Endothelial cell of umbilical vein (primary cell): ENCODE results near the gene TP53RK. TPM values are rescaled to one million over a fixed set of nuclear protein-coding genes. Genes with fewer than 3 reads are reported as not detected.

Source experiments
- BruUV-seq: library from RNA; stranded (reverse); fragments of 400-500 nt; replicated peaks from 2 replicates; lab custom pipeline; 2021; lab: Mats Ljungman, UMichigan
- CTCF ChIA-PET: fragments of 300-600, 350-600 bp; sonication (Branson Sonifier 250); formaldehyde crosslinking; loops from one replicate; lab custom pipeline; 2021; ENCODE audit warnings: antibody characterized with exemption, inconsistent platforms; lab: Charles Lee
- POLR2A ChIA-PET: fragments of 300-600, 350-600 bp; sonication (Branson Sonifier 250); formaldehyde crosslinking; loops from one replicate; lab custom pipeline; 2021; ENCODE audit warnings: antibody characterized with exemption, inconsistent platforms; lab: Charles Lee
- DNase-seq: peaks from one replicate; pipeline ENCODE4 v3.0.0-alpha.2; 2011; ENCODE audit warnings: low read depth, low spot score
- FAIRE-seq: peaks from 2 replicates; lab custom pipeline; 2011; peaks lifted over from hg19 to GRCh38; lab: Jason Lieb, UNC
- H2AFZ ChIP-seq: 2 replicates; pipeline ENCODE4 v1.6.0; 2012; ENCODE audit warnings: low read depth, low read length, control low read depth, inconsistent platforms
- H3K27ac ChIP-seq: 2 replicates; pipeline ENCODE4 v1.5.1; 2011; ENCODE audit warnings: low read depth, mild to moderate bottlenecking, control low read depth, low read length, moderate library complexity; ENCODE audit not compliant: insufficient read depth
- H3K27me3 ChIP-seq, 2 experiments: 2 replicates each; pipeline versions ENCODE4 v1.6.0 to v1.6.1; 2011; ENCODE audit warnings: low read length in 2 of 2, mixed read lengths in 1 of 2; ENCODE audit not compliant: control insufficient read depth in 2 of 2, insufficient read depth in 2 of 2
- H3K36me3 ChIP-seq, 2 experiments: 2 replicates in 1 of 2; 3 replicates in 1 of 2; pipeline ENCODE4 v1.5.1; 2011; ENCODE audit warnings: low read length in 2 of 2, mild to moderate bottlenecking in 1 of 2, moderate library complexity in 1 of 2; ENCODE audit not compliant: control insufficient read depth in 2 of 2, insufficient read depth in 2 of 2; ENCODE audit errors: extremely low read depth in 1 of 2
- H3K4me1 ChIP-seq: 3 replicates; pipeline ENCODE4 v1.5.1; 2011; ENCODE audit warnings: mild to moderate bottlenecking, low read length; ENCODE audit not compliant: control insufficient read depth, insufficient read depth; ENCODE audit errors: extremely low read depth
- H3K4me2 ChIP-seq: 2 replicates; pipeline ENCODE4 v1.6.1; 2011; ENCODE audit warnings: low read length, control low read depth, mixed read lengths; ENCODE audit not compliant: insufficient read depth
- H3K4me3 ChIP-seq, 3 experiments: fragments of 200-600 bp in 1 of 3; sonication (generic), shearing (Covaris generic) in 1 of 3; replicated peaks in 1 of 3; 2 replicates each; pipeline ENCODE4 v1.5.1; 2011 to 2016; ENCODE audit warnings: control low read depth in 3 of 3, low read length in 3 of 3, mild to moderate bottlenecking in 2 of 3, inconsistent platforms in 1 of 3, low read depth in 1 of 3, moderate library complexity in 1 of 3; ENCODE audit not compliant: insufficient read depth in 1 of 3
- H3K79me2 ChIP-seq: 2 replicates; pipeline ENCODE4 v1.6.0; 2012; ENCODE audit warnings: low read length, inconsistent platforms; ENCODE audit not compliant: control insufficient read depth, insufficient read depth
- H3K9ac ChIP-seq: replicated peaks from 2 replicates; pipeline ENCODE3; 2011; ENCODE audit warnings: low read length, control low read depth; ENCODE audit not compliant: insufficient read depth; ENCODE audit errors: extremely low read depth
- H3K9me1 ChIP-seq: replicated peaks from 3 replicates; pipeline ENCODE4 v1.6.0; 2011; ENCODE audit warnings: mild to moderate bottlenecking, low read length; ENCODE audit not compliant: control insufficient read depth, insufficient read depth; ENCODE audit errors: extremely low read depth
- H3K9me3 ChIP-seq: replicated peaks from 2 replicates; pipeline ENCODE4 v1.5.1; 2012; ENCODE audit warnings: low read length, inconsistent platforms; ENCODE audit not compliant: control insufficient read depth, insufficient read depth
- H4K20me1 ChIP-seq: replicated peaks from 2 replicates; pipeline ENCODE3; 2011; ENCODE audit warnings: mild to moderate bottlenecking, low read length; ENCODE audit not compliant: control insufficient read depth, insufficient read depth; ENCODE audit errors: extremely low read depth
- CTCF ChIP-seq, 2 donors: IDR thresholded peaks; 1 replicate in 1 of 2; 2 replicates in 1 of 2; pipeline ENCODE4 v1.5.1; 2011; ENCODE audit warnings: low read length in 2 of 2, mild to moderate bottlenecking in 2 of 2, moderate library complexity in 2 of 2, control low read depth in 1 of 2, inconsistent platforms in 1 of 2, low read depth in 1 of 2; ENCODE audit not compliant: insufficient read depth in 1 of 2; ENCODE audit errors: extremely low read depth in 1 of 2
- EZH2 ChIP-seq: IDR thresholded peaks from 2 replicates; pipeline ENCODE4 v1.6.1; 2012; ENCODE audit warnings: borderline replicate concordance, low read depth, mild to moderate bottlenecking, moderate library complexity, low read length, inconsistent platforms; ENCODE audit not compliant: severe bottlenecking
- FOS ChIP-seq: IDR thresholded peaks from 2 replicates; pipeline ENCODE4 v1.6.1; 2011; ENCODE audit warnings: mild to moderate bottlenecking, low read length, moderate library complexity, borderline replicate concordance; ENCODE audit not compliant: insufficient read depth
- GATA2 ChIP-seq: IDR thresholded peaks from 2 replicates; pipeline ENCODE4 v1.7.0; 2011; ENCODE audit warnings: low read depth, mild to moderate bottlenecking, moderate library complexity, mixed read lengths, low read length; ENCODE audit not compliant: insufficient read length, insufficient read depth
- JUN ChIP-seq: IDR thresholded peaks from 2 replicates; pipeline ENCODE4 v1.6.1; 2011; ENCODE audit warnings: borderline replicate concordance, low read depth; ENCODE audit not compliant: insufficient read length, insufficient read depth
- MAX ChIP-seq: IDR thresholded peaks from 2 replicates; pipeline ENCODE4 v1.6.1; 2011; ENCODE audit not compliant: insufficient read depth, insufficient read length
- MYC ChIP-seq: IDR thresholded peaks from one replicate; pipeline ENCODE4 v1.6.1; 2011; ENCODE audit warnings: mild to moderate bottlenecking, low read depth, low read length
- POLR2A ChIP-seq: IDR thresholded peaks from 2 replicates; pipeline ENCODE4 v1.6.1; 2012; ENCODE audit warnings: low read depth, mild to moderate bottlenecking, control low read depth, low read length
- POLR2AphosphoS5 ChIP-seq: IDR thresholded peaks from 2 replicates; pipeline ENCODE4 v1.6.1; 2012; ENCODE audit warnings: low read depth, mild to moderate bottlenecking, control low read depth, low read length, moderate library complexity; ENCODE audit not compliant: insufficient read depth
- dilution Hi-C: fragments of 300-500 bp; cut with MboI; formaldehyde crosslinking; loops from one replicate; pipeline ENCODE4 v1.15.0; 2019; ENCODE audit warnings: low sequenced_read_pairs; ENCODE audit not compliant: extremely low pct_ligation_motif_present
- intact Hi-C: fragments of 100-400 bp; cut with micrococcal nuclease; formaldehyde crosslinking; loops from one replicate; pipeline ENCODE4 v1.10.0; 2022
- polyA plus RNA-seq, 4 experiments: library from polyadenylated mRNA; depleted of rRNA in 3 of 4; stranded (reverse) in 3 of 4; unstranded in 1 of 4; fragments of >200 nt; gene quantifications; 2 replicates each; pipeline versions ENCODE4 v1.2.1 to v1.2.3, GENCODE V29; 2011 to 2012; ENCODE audit warnings: missing spikeins in 1 of 4
- total RNA-seq: library from RNA; stranded (reverse); gene quantifications from 2 replicates; pipeline ENCODE4 v1.2.3, GENCODE V29; 2021

Gene TP53RK
- total and polyA plus RNA-seq, 2 donors (not counting 3 experiments of a cell fraction or from before 2014, with no cell fraction given) = 7.0 to 13.1 TPM

GRCh38 chr20:46640536-46641311 lies 48.5 kb downstream of the TP53RK start:
- intact Hi-C loops (no loop called here), dilution Hi-C loops (no loop called here)
- TF ChIP-seq POLR2AphosphoS5 = no peak
- DNase-seq (no peak), FAIRE-seq (no peak)
- H3K4me2 ChIP-seq = no peak overlapping the region
- no peak overlapping the region for H3K9ac ChIP-seq
- no peaks in the 10 kb centered on the region for H3K9me3 ChIP-seq
- H3K79me2 ChIP-seq = no peaks in the 10 kb centered on the region
- H2AFZ ChIP-seq = no peak overlapping the region
- no peaks in the 10 kb centered on the region for H3K4me1 ChIP-seq
- CTCF ChIA-PET = no interaction called here
- H3K4me3 ChIP-seq = no peak overlapping the region
- BruUV-seq = no TSS peak
- no peaks in the 10 kb centered on the region for H4K20me1 ChIP-seq
- H3K9me1 ChIP-seq = no peaks in the 10 kb centered on the region
- no peaks in the 10 kb centered on the region for H3K27me3 ChIP-seq
- POLR2A ChIA-PET = no interaction called here
- no peaks in the 10 kb centered on the region for H3K36me3 ChIP-seq
- H3K27ac ChIP-seq = no peak overlapping the region

GRCh38 chr20:46640044-46640443 lies 49.2 kb downstream of the TP53RK start:
- dilution Hi-C loops = no loop called here
- Histone ChIP-seq H3K4me1 (no peaks in the 10 kb centered on the region), H3K9ac (no peak overlapping the region), H3K4me2 (no peak overlapping the region), H3K9me1 (no peaks in the 10 kb centered on the region), H4K20me1 (no peaks in the 10 kb centered on the region), H3K27ac (no peak overlapping the region), H3K79me2 (no peaks in the 10 kb centered on the region), H3K4me3 (no peak overlapping the region), H3K27me3 (no peaks in the 10 kb centered on the region), H2AFZ (no peak overlapping the region), H3K36me3 (no peaks in the 10 kb centered on the region), H3K9me3 (no peaks in the 10 kb centered on the region)
- DNase-seq = no peak
- FAIRE-seq = no peak
- ChIA-PET CTCF (no interaction called here), POLR2A (no interaction called here)
- no TSS peak for BruUV-seq
- intact Hi-C loops = no loop called here
- TF ChIP-seq POLR2AphosphoS5 (no peak), EZH2 (no peak), MYC (no peak), GATA2 (no peak), MAX (no peak), JUN (no peak), CTCF (IDR thresholded peaks at IDR 0.05; ENCODE audit: extremely low read depth in 1 of 2, insufficient read depth in 1 of 2, low read depth in 1 of 2, low read length in 2 of 2) (no peak), FOS (no peak), POLR2A (no peak)
